Measurements from ENCODE around the gene SLC8A2. TPM values are rescaled to one million over a fixed set of nuclear protein-coding genes. Genes with fewer than 3 reads are reported as not detected.
A peak's percentile ranks its signal among the peaks of the same experiment; 100 is the strongest.

SLC8A2 gene
- total and polyA plus RNA-seq, 2 of the 8 experiments (the other 6 are each of a cell fraction or from before 2014, with no cell fraction given) = 7.3 to 12.4 TPM

DNA sequence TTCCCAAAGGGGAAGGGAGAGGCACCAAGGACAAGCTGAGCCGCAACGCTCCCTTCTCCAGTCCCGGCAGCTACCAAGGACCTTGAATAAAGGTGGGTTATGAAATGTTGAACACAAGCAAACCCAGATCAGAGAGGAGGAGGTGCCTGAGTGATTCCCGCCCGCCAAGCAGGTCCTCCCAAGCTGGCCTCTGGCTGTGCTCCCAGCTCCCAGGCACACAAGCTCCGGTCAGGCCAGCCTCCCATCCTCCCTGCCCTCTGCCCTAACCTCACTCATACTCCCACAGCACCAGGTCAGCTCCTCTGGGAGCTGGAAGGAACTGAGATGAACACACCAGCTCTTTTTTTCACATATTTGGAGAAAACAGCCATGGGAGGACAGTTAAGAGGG lies 39.4 kb upstream of the SLC8A2 start:
- no peak overlapping the region for H2BK5ac ChIP-seq (ENCODE audit: low read depth, low read length)
- TF ChIP-seq PHF8 (conservative IDR thresholded peaks at IDR 0.05; ENCODE audit: low read depth, low read length) (no peak), RNF2 (IDR thresholded peaks at IDR 0.05; ENCODE audit: borderline replicate concordance, low read depth, low read length, missing control alignments, poor library complexity, severe bottlenecking) (no peak), GTF2F1 (IDR thresholded peaks at IDR 0.05; ENCODE audit: borderline replicate concordance, low read depth, low read length) (no peak), CEBPB (IDR thresholded peaks at IDR 0.05; ENCODE audit: low read depth, low read length) (no peak), CHD1 (IDR thresholded peaks at IDR 0.05; ENCODE audit: low read depth, low read length) (no peak), TCF12 (IDR thresholded peaks at IDR 0.05; ENCODE audit: low read depth, low read length) (no peak)
- H3K79me2 ChIP-seq (ENCODE audit: control insufficient read depth in 1 of 2, insufficient read depth in 2 of 2, low read length in 2 of 2) = peaks cover 7 to 79% of the 10 kb centered on the region in 2 experiments; a peak in 3 of 4 replicates
- no peak overlapping the region for H2AK5ac ChIP-seq (ENCODE audit: low read depth, low read length)
- H3K23me2 ChIP-seq (ENCODE audit: low read depth, low read length) = peaks cover 6% of the 10 kb centered on the region; the same call in 1 of the 2 replicates
- no peak overlapping the region for H3K23ac ChIP-seq (ENCODE audit: insufficient read length)
- H3K4ac ChIP-seq (replicated peaks; ENCODE audit: insufficient read length, low read depth, low read length) = no peak overlapping the region
- no peak overlapping the region for H3K4me3 ChIP-seq (ENCODE audit: extremely low read depth in 1 of 4, insufficient read depth in 2 of 4, low read depth in 3 of 4, low read length in 4 of 4)
- H3K27me3 ChIP-seq (replicated peaks in 1 of 4; ENCODE audit: control insufficient read depth in 3 of 4, extremely low read depth in 1 of 4, insufficient read depth in 3 of 4, low read length in 3 of 4) = no peaks in the 10 kb centered on the region
- H4K20me1 ChIP-seq (replicated peaks in 1 of 2; ENCODE audit: control insufficient read depth in 1 of 2, insufficient read depth in 2 of 2, low read length in 2 of 2) = peaks cover 5 to 23% of the 10 kb centered on the region in 2 experiments
- CTCF ChIA-PET (ENCODE audit: partially characterized antibody) = interaction anchor here (0.5 to 3.0 kb wide), 14 partner anchors 9 to 234 kb away, joined by 3 to 10 read pairs (median 4); partner anchors contain the start of genes EHD2, KPTN and NOP53
- FAIRE-seq (no peak), DNase-seq (ENCODE audit: low read depth in 1 of 2, low spot score in 2 of 2) (no peak)
- no peak overlapping the region for H2BK20ac ChIP-seq (ENCODE audit: low read length)
- POLR2A ChIA-PET (ENCODE audit: partially characterized antibody) = interaction anchor here (0.5 to 1.1 kb wide), 3 partner anchors 49 to 83 kb away, joined by 3 read pairs; no protein-coding TSS in a partner anchor
- no peak overlapping the region for H3K56ac ChIP-seq (replicated peaks; ENCODE audit: insufficient read length, low read depth, low read length)
- peaks cover 35% of the 10 kb centered on the region for H3K79me1 ChIP-seq (ENCODE audit: low read depth, low read length)
- no peak overlapping the region for H3K4me2 ChIP-seq (ENCODE audit: insufficient read depth in 1 of 2, low read depth in 2 of 2, low read length in 2 of 2)
- H2AFZ ChIP-seq (ENCODE audit: low read length) = no peak overlapping the region
- 89% methylated on average over 6 of the region's 6 CpGs; no CpG with 5 or more reads in 1 of the 2 experiments for WGBS, 2 experiments (ENCODE audit: extremely low coverage in 1 of 2, insufficient coverage in 1 of 2, insufficient read length in 1 of 2, insufficient replicate concordance in 2 of 2, low coverage in 1 of 2, low lambda C conversion rate in 2 of 2, missing lambda C conversion rate in 1 of 2)
- no peak overlapping the region for H4K91ac ChIP-seq (replicated peaks; ENCODE audit: insufficient read length, low read length)
- H4K8ac ChIP-seq (ENCODE audit: extremely low read depth, insufficient read depth, low read length) = no peak overlapping the region
- H2BK12ac ChIP-seq (ENCODE audit: low read depth, low read length) = no peak overlapping the region
- H2BK15ac ChIP-seq (ENCODE audit: low read length) = 0 out of 2 replicates have a peak overlapping the region, but pooled peaks have one; percentile 18
- H3K4me1 ChIP-seq (replicated peaks in 1 of 4; ENCODE audit: control insufficient read depth in 3 of 4, insufficient read depth in 4 of 4, low read length in 3 of 4) = peaks cover 0 to 11% (median 4%) of the 10 kb centered on the region in 4 experiments; a peak in 5 of 7 replicates
- H3K36me3 ChIP-seq (ENCODE audit: control insufficient read depth in 2 of 4, insufficient read depth in 4 of 4, low read length in 3 of 4) = no peaks in the 10 kb centered on the region
- H3K9me3 ChIP-seq (ENCODE audit: insufficient read depth in 2 of 2, low read depth in 1 of 2, low read length in 1 of 2) = no peaks in the 10 kb centered on the region
- no peak overlapping the region for H4K5ac ChIP-seq (ENCODE audit: insufficient read length, low read depth, low read length)
- H2BK120ac ChIP-seq (replicated peaks; ENCODE audit: low read depth, low read length) = no peak overlapping the region
- no peak overlapping the region for H3K9ac ChIP-seq (replicated peaks in 1 of 4; ENCODE audit: extremely low read depth in 1 of 4, low read depth in 3 of 4, low read length in 3 of 4)
- H3K27ac ChIP-seq (ENCODE audit: low read depth, low read length) = no peak overlapping the region
- H3K14ac ChIP-seq (ENCODE audit: insufficient read length) = no peak overlapping the region
- H3K18ac ChIP-seq (ENCODE audit: extremely low read depth, low read length) = no peak overlapping the region
